K562 (cell line): Measurements from ENCODE around the gene SPANXA1.
"Not testable (repeated sequence)": the region's sequence is repeated elsewhere in the genome, so short reads cannot be mapped to it uniquely, and the experiment has no call there.

Experiments
- BRF1 ChIP-seq: IDR thresholded peaks from 3 replicates; pipeline ENCODE4 v1.6.1; 2011; ENCODE audit warnings: borderline replicate concordance, mild to moderate bottlenecking; ENCODE audit not compliant: insufficient read length; ENCODE audit errors: extremely low read depth
- ZNF76 ChIP-seq: fragments of 250-450 bp; sonication (Bioruptor Pico); IDR thresholded peaks from 2 replicates; pipeline ENCODE4 v1.4.0; 2020; ENCODE audit warnings: mild to moderate bottlenecking, moderate library complexity, borderline replicate concordance
- TF ChIP-seq, protein P1 (sequence below), 2 experiments: fragments of 450-650 bp in 1 of 2; sonication (generic) in 1 of 2; formaldehyde crosslinking in 1 of 2; IDR thresholded peaks in 1 of 2; conservative IDR thresholded peaks in 1 of 2; 2 replicates each; pipeline versions ENCODE4 v1.6.1 to v1.8.1; 2016 to 2023; ENCODE audit warnings: mild to moderate bottlenecking in 2 of 2, moderate library complexity in 2 of 2, inconsistent platforms in 1 of 2, missing genetic modification reagents in 1 of 2
- TF ChIP-seq, protein P2 (sequence below), 3 experiments: IDR thresholded peaks in 2 of 3; conservative IDR thresholded peaks in 1 of 3; 2 replicates each; pipeline ENCODE4 v1.5.1; 2011 to 2012; ENCODE audit warnings: low read length in 3 of 3, mild to moderate bottlenecking in 3 of 3, control low read depth in 2 of 3, improper control_type of control experiment in 1 of 3, inconsistent platforms in 1 of 3, low read depth in 1 of 3, mixed read lengths in 1 of 3, moderate library complexity in 1 of 3; ENCODE audit not compliant: insufficient read depth in 2 of 3

DNA sequence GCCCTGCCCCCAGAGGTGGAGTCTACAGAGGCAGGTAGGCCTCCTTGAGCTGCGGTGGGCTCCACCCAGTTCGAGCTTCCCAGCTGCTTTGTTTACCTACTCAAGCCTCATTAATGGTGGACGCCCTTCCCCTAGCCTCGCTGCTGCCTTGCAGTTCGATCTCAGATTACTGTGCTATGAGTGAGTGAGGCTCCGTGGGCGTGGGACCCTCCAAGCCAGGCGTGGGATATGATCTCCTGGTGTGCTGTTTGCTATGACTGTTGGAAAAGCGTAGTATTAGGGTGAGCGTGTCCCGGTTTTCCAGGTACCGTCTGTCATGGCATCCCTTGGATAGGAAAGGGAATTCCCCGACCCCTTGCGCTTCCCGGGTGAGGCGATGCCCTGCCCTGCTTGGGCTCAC lies 42.0 kb downstream of the SPANXA1 start:
- not testable (repeated sequence) for TF ChIP-seq BRF1; ZNF76 (CRISPR knock-in tag)
- TF ChIP-seq, protein P1, sequence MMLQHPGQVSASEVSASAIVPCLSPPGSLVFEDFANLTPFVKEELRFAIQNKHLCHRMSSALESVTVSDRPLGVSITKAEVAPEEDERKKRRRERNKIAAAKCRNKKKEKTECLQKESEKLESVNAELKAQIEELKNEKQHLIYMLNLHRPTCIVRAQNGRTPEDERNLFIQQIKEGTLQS (IDR thresholded peaks at IDR 0.05) = not testable (repeated sequence)
- TF ChIP-seq, protein P1 (CRISPR knock-in tag; conservative IDR thresholded peaks at IDR 0.05) = not testable (repeated sequence)
- TF ChIP-seq, protein P2, sequence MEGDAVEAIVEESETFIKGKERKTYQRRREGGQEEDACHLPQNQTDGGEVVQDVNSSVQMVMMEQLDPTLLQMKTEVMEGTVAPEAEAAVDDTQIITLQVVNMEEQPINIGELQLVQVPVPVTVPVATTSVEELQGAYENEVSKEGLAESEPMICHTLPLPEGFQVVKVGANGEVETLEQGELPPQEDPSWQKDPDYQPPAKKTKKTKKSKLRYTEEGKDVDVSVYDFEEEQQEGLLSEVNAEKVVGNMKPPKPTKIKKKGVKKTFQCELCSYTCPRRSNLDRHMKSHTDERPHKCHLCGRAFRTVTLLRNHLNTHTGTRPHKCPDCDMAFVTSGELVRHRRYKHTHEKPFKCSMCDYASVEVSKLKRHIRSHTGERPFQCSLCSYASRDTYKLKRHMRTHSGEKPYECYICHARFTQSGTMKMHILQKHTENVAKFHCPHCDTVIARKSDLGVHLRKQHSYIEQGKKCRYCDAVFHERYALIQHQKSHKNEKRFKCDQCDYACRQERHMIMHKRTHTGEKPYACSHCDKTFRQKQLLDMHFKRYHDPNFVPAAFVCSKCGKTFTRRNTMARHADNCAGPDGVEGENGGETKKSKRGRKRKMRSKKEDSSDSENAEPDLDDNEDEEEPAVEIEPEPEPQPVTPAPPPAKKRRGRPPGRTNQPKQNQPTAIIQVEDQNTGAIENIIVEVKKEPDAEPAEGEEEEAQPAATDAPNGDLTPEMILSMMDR (IDR thresholded peaks at IDR 0.05 in 2 of 3, conservative IDR thresholded peaks at IDR 0.05 in 1 of 3; ENCODE audit: insufficient read depth in 2 of 3, low read depth in 1 of 3, low read length in 3 of 3) = not testable (repeated sequence)
